GM12891 (cell line): ENCODE results near the gene SSX7.
"Not testable (repeated sequence)": the region's sequence is repeated elsewhere in the genome, so short reads cannot be mapped to it uniquely, and the experiment has no call there.

Experiments used
- POLR2A ChIP-seq: IDR thresholded peaks from 2 replicates; pipeline ENCODE4 v1.6.1; 2011; ENCODE audit warnings: low read depth, low read length, control low read depth
- POLR2AphosphoS5 ChIP-seq: IDR thresholded peaks from 2 replicates; pipeline ENCODE4 v1.6.1; 2011; ENCODE audit warnings: low read depth, low read length, control low read depth
- TAF1 ChIP-seq: IDR thresholded peaks from 2 replicates; pipeline ENCODE4 v1.6.1; 2011; ENCODE audit warnings: low read depth, low read length, control low read depth

GRCh38 chrX:52692034-52692433, 37.3 kb upstream of the SSX7 start:
- not testable (repeated sequence) for TF ChIP-seq POLR2AphosphoS5, TAF1, POLR2A
